Nephron (organoid): ENCODE data around the gene ACSBG1.
"Not testable (repeated sequence)": the region's sequence is repeated elsewhere in the genome, so short reads cannot be mapped to it uniquely, and the experiment has no call there.

Experiments used
- H3K27ac Mint-ChIP-seq, 3 experiments: 2 replicates each; pipeline ENCODE4 v1.8.0; 2020; ENCODE audit warnings: mixed read lengths in 3 of 3, mild to moderate bottlenecking in 2 of 3, moderate library complexity in 1 of 3
- H3K27me3 Mint-ChIP-seq: 2 replicates; pipeline ENCODE4 v1.8.0; 2021; ENCODE audit warnings: low read depth, mild to moderate bottlenecking, moderate library complexity, mixed read lengths
- H3K36me3 Mint-ChIP-seq: 2 replicates; pipeline ENCODE4 v1.8.0; 2020; ENCODE audit warnings: low read depth, mixed read lengths
- H3K4me1 Mint-ChIP-seq: 2 replicates; pipeline ENCODE4 v1.8.0; 2020; ENCODE audit warnings: mixed read lengths
- H3K4me3 Mint-ChIP-seq, 3 experiments: 2 replicates each; pipeline ENCODE4 v1.8.0; 2020; ENCODE audit warnings: mild to moderate bottlenecking in 3 of 3, mixed read lengths in 3 of 3, moderate library complexity in 2 of 3
- H3K9me3 Mint-ChIP-seq: 2 replicates; pipeline ENCODE4 v1.8.0; 2020; ENCODE audit warnings: mixed read lengths
- TF ChIP-seq, protein P1 (sequence below), 3 experiments: fragments of 200-600 bp; sonication (generic); IDR thresholded peaks; one replicate each; pipeline ENCODE4 v1.5.0; 2021; ENCODE audit warnings: antibody characterized with exemption in 3 of 3; ENCODE audit not compliant: unreplicated experiment in 3 of 3

ACSBG1 gene

DNA sequence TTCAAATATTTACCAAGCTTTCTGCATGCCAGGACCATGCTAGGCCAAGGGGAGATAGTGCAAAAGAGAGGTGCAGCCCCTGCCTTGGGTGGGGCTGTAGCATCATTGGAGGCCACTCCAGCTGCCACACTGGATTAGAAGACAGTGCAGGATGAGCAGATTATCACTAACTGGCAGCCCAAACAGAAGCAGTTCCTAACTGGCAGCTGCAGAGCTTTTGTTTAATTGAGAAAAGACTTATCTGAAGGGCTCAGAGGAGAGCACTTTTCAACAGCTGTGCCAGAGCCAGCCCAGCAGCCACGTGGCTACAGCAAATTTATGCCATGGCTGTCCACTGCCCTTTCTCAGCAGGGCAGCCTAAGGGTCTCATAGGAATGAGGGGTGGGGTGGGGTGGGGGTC lies 13.5 kb upstream of the ACSBG1 start:
- H3K27me3 Mint-ChIP-seq = peaks cover 9% of the 10 kb centered on the region
- peaks cover 4% of the 10 kb centered on the region for H3K9me3 Mint-ChIP-seq
- no peaks in the 10 kb centered on the region for H3K36me3 Mint-ChIP-seq
- TF ChIP-seq, protein P1, sequence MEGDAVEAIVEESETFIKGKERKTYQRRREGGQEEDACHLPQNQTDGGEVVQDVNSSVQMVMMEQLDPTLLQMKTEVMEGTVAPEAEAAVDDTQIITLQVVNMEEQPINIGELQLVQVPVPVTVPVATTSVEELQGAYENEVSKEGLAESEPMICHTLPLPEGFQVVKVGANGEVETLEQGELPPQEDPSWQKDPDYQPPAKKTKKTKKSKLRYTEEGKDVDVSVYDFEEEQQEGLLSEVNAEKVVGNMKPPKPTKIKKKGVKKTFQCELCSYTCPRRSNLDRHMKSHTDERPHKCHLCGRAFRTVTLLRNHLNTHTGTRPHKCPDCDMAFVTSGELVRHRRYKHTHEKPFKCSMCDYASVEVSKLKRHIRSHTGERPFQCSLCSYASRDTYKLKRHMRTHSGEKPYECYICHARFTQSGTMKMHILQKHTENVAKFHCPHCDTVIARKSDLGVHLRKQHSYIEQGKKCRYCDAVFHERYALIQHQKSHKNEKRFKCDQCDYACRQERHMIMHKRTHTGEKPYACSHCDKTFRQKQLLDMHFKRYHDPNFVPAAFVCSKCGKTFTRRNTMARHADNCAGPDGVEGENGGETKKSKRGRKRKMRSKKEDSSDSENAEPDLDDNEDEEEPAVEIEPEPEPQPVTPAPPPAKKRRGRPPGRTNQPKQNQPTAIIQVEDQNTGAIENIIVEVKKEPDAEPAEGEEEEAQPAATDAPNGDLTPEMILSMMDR (IDR thresholded peaks at IDR 0.05; ENCODE audit: unreplicated experiment in 3 of 3) = no peak
- H3K4me3 Mint-ChIP-seq = no peak overlapping the region
- H3K4me1 Mint-ChIP-seq = peaks cover 14% of the 10 kb centered on the region
- H3K27ac Mint-ChIP-seq = no peak overlapping the region

DNA sequence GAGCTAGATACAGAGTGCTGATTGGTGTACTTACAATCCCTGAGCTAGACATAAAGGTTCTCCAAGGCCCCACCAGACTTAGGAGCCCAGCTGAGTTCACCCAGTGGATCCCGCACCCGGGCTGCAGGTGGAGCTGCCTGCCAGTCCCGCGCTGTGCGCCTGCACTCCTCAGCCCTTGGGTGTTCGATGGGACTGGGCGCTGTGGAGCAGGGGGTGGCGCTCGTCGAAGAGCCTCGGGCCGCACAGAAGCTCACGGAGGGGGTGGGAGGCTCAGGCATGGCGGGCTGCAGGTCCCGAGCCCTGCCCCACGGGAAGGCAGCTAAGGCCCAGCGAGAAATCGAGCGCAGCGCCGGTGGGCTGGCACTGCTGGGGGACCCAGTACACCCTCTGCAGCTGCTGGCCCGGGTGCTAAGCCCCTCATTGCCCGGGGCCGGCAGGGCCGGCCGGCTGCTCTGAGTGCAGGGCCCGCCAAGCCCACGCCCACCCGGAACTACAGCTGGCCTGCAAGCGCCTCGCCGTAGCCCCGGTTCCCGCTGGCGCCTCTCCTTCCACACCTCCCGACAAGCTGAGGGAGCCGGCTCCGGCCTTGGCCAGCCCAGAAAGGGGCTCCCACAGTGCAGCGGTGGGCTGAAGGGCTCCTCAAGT lies 11.7 kb upstream of the ACSBG1 start:
- H3K27me3 Mint-ChIP-seq = peaks cover 12% of the 10 kb centered on the region
- not testable (repeated sequence) for H3K27ac Mint-ChIP-seq, H3K9me3 Mint-ChIP-seq, H3K36me3 Mint-ChIP-seq, H3K4me3 Mint-ChIP-seq
- peaks cover 14% of the 10 kb centered on the region for H3K4me1 Mint-ChIP-seq

DNA sequence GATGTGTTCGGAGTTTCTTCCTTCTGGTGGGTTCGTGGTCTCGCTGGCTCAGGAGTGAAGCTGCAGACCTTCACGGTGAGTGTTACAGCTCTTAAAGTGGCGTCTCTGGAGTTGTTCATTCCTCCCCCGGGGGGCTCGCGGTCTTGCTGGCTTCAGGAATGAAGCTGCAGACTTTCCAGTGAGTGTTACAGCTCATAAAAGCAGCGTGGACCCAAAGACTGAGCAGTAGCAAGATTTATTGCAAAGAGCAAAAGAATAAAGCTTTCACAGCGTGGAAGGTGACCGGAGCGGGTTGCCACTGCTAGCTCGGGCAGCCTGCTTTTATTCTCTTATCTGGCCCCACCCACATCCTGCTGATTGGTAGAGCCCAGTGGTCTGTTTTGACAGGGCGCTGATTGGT lies 11.0 kb upstream of the ACSBG1 start:
- H3K4me3 Mint-ChIP-seq = peak overlapping the region in 1 of 3 experiments; percentile 55
- H3K27ac Mint-ChIP-seq = peak overlapping the region in 2 of 3 experiments; percentile 28 to 49
- not testable (repeated sequence) for H3K36me3 Mint-ChIP-seq, H3K9me3 Mint-ChIP-seq
- H3K27me3 Mint-ChIP-seq = peaks cover 15% of the 10 kb centered on the region
- H3K4me1 Mint-ChIP-seq = peaks cover 14% of the 10 kb centered on the region

DNA sequence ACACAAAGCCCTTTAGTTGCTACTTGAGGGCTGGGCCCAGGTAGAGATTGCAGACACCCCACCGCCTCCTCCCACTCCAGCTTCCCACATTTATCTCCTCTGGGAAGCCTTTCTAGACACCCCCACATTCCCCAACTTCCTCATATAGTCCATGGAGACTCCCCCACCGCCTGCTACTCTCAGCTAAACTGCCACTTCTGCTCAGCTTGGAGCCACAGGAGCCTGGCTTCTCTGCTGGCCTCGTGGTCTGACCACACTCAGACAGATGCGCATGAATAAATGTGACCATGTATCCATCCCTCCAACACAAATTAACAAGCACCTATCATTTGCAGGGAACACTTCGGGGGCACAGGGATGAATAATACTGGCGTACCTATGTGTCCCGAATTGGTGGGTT lies 10.5 kb upstream of the ACSBG1 start:
- Mint-ChIP-seq H3K36me3 (no peaks in the 10 kb centered on the region), H3K4me3 (no peak overlapping the region), H3K27ac (peak overlapping the region in 1 of 3 experiments; percentile 49), H3K4me1 (peaks cover 14% of the 10 kb centered on the region), H3K9me3 (peaks cover 4% of the 10 kb centered on the region), H3K27me3 (peaks cover 15% of the 10 kb centered on the region)
- TF ChIP-seq, protein P1 (IDR thresholded peaks at IDR 0.05; ENCODE audit: unreplicated experiment in 3 of 3) = no peak

DNA sequence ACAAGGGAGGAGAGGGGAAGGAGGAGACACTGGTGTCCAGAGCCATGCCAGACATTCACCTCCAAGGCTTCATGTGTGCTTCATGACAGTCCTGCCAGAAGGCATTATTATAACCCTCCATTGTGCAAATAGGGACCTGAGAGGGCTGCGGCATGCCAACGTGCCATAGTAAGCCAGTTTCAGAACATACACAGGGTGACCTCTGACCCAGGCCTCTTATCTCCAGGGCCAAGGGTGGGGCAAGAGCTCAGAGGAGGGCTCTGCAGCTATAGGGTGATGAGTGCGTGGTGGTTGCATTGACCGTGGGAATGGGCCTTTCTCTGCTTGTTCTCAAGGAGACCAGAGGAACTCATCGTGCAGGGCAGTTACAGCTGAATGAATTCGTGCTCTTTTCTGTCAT lies 9.7 kb upstream of the ACSBG1 start:
- Mint-ChIP-seq H3K27ac (no peak overlapping the region), H3K4me1 (peaks cover 14% of the 10 kb centered on the region), H3K27me3 (peaks cover 15% of the 10 kb centered on the region), H3K36me3 (no peaks in the 10 kb centered on the region), H3K4me3 (no peak overlapping the region), H3K9me3 (peaks cover 4% of the 10 kb centered on the region)
- TF ChIP-seq, protein P1 (IDR thresholded peaks at IDR 0.05; ENCODE audit: unreplicated experiment in 3 of 3) = no peak

DNA sequence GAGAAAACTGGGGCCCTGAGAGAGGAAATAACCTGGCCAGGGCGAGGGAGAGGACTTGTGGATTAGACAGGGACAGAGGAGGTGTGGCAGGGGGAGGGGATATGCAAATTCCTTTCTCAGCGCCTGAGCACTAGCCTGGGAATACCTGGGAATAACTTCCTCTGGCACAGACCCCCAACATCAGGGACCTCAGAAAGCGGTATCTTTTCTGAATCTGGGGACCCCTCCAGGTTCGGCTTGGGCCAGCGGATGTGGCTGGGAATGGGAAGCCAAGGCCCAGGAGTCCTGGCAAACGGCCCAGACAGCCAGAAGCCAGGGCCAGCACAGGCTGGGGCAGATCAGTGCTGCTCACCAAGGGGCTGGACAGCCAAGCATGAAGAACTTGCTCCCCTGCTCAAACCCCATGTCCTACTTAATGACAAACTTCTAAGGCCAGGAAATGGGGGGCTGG lies 9.2 kb upstream of the ACSBG1 start:
- H3K36me3 Mint-ChIP-seq = no peaks in the 10 kb centered on the region
- H3K27me3 Mint-ChIP-seq = peaks cover 15% of the 10 kb centered on the region
- peaks cover 14% of the 10 kb centered on the region for H3K4me1 Mint-ChIP-seq
- TF ChIP-seq, protein P1 (IDR thresholded peaks at IDR 0.05; ENCODE audit: unreplicated experiment in 3 of 3) = no peak
- H3K9me3 Mint-ChIP-seq = peaks cover 4% of the 10 kb centered on the region
- no peak overlapping the region for H3K4me3 Mint-ChIP-seq
- H3K27ac Mint-ChIP-seq = peak overlapping the region in 1 of 3 experiments; percentile 55

DNA sequence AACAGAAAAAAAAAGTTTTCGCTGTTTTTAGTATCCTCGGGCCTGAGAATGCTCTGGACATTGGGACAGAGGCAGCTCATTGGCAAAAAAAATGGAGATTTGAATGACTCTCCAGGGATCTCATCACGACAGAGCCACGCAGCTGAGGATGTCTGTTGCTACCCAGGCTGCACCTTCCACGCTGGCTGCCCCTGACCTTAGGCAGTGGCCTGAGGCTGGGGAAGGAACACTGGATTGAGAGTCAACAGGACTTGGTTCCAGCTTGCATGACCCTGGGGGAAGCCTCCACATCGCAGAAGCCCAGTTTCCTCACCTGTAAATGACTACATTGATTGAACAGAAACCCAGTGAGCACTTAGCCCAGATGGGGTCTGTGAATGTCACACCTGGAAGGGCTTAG lies 8.7 kb upstream of the ACSBG1 start:
- Mint-ChIP-seq H3K27me3 (peaks cover 15% of the 10 kb centered on the region), H3K27ac (peak overlapping the region in 1 of 3 experiments; percentile 55), H3K4me1 (peaks cover 14% of the 10 kb centered on the region), H3K4me3 (no peak overlapping the region), H3K9me3 (peaks cover 4% of the 10 kb centered on the region), H3K36me3 (no peaks in the 10 kb centered on the region)
- TF ChIP-seq, protein P1 (IDR thresholded peaks at IDR 0.05; ENCODE audit: unreplicated experiment in 3 of 3) = no peak
